Fibroblast of lung (primary cell): ENCODE results near the gene CRYBA4.

Experiments
- EZH2 ChIP-seq: IDR thresholded peaks from 2 replicates; pipeline ENCODE4 v1.5.1; 2012; ENCODE audit warnings: low read length, control low read depth, mild to moderate bottlenecking; ENCODE audit errors: missing control alignments
- TF ChIP-seq, protein P1 (sequence below), 2 donors: IDR thresholded peaks in 1 of 2; conservative IDR thresholded peaks in 1 of 2; 1 replicate in 1 of 2; 2 replicates in 1 of 2; pipeline ENCODE4 v1.5.1; 2011 to 2012; ENCODE audit warnings: low read length in 2 of 2, control low read depth in 1 of 2, inconsistent platforms in 1 of 2, low read depth in 1 of 2, mild to moderate bottlenecking in 1 of 2

DNA sequence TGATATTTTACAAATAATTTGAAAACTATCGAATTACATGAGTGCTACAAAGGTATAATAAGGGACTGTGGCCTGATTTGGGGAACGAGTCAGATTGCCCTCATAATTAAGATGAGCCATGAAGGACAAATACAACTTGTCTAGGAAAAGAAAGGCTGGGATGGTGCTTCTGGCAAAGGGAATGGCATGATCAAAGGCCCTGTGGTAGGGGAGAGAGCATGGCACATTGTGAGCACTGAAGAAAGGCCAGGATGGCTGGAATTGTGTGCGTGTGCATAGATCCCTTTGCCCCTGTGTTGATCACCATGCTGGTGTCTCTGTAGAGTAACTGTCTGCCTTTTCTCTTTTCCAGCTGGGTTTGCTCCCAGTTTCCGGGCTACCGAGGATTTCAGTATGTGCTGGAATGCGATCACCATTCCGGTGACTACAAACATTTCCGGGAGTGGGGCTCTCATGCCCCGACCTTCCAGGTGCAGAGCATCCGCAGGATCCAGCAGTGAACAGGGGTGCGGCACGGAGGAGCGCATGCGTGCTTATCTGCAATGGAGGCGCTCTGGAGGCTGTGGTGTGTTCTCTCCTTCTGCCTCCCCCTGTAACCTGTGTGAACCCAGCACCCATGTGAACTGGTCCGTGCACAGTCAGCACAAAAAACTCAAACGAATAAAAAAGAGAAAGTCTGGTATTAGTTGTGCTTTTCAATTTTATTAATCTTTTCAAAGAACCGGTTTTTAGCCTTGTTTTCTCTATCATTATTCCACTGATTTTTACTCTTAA is 8.4 kb downstream of the CRYBA4 start:
- TF ChIP-seq, protein P1, sequence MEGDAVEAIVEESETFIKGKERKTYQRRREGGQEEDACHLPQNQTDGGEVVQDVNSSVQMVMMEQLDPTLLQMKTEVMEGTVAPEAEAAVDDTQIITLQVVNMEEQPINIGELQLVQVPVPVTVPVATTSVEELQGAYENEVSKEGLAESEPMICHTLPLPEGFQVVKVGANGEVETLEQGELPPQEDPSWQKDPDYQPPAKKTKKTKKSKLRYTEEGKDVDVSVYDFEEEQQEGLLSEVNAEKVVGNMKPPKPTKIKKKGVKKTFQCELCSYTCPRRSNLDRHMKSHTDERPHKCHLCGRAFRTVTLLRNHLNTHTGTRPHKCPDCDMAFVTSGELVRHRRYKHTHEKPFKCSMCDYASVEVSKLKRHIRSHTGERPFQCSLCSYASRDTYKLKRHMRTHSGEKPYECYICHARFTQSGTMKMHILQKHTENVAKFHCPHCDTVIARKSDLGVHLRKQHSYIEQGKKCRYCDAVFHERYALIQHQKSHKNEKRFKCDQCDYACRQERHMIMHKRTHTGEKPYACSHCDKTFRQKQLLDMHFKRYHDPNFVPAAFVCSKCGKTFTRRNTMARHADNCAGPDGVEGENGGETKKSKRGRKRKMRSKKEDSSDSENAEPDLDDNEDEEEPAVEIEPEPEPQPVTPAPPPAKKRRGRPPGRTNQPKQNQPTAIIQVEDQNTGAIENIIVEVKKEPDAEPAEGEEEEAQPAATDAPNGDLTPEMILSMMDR (conservative IDR thresholded peaks at IDR 0.05 in 1 of 2, IDR thresholded peaks at IDR 0.05 in 1 of 2; ENCODE audit: low read depth in 1 of 2, low read length in 2 of 2), result no peak
- TF ChIP-seq EZH2, result no peak
